GM18858 (cell line): Measurements from ENCODE around the gene KRTAP17-1.
"Not testable (repeated sequence)": the region's sequence is repeated elsewhere in the genome, so short reads cannot be mapped to it uniquely, and the experiment has no call there.

Experiments
- ATAC-seq: cut with Tn5 transposase; IDR thresholded peaks from one replicate; pipeline ENCODE4 v1.9.1; 2021; ENCODE audit not compliant: unreplicated experiment

The KRTAP17-1 gene

GRCh38 chr17:41315204-41315794 is at the start of gene KRTAP17-1:
TSS of gene KRTAP17-1 (minus strand) at chr17:41315710. CDS start at chr17:41315650, 60 bp downstream.
- no peak for ATAC-seq

- ATAC-seq, result no peak
Observed at GRCh38 chr17:41363881-41364280, 48.4 kb upstream of the KRTAP17-1 start.

GRCh38 chr17:41360296-41360995 is 44.9 kb upstream of the KRTAP17-1 start:
- no peak for ATAC-seq

- ATAC-seq, result no peak
Observed at GRCh38 chr17:41354536-41354935, 39.0 kb upstream of the KRTAP17-1 start.

- ATAC-seq, result no peak
Observed at GRCh38 chr17:41352597-41353366, 37.3 kb upstream of the KRTAP17-1 start.

- ATAC-seq, result no peak
Observed at GRCh38 chr17:41351177-41351576, 35.7 kb upstream of the KRTAP17-1 start.

GRCh38 chr17:41350381-41350878 is 34.9 kb upstream of the KRTAP17-1 start, which contains the start of gene KRT33A:
TSS of gene KRT33A (minus strand) at chr17:41350828. CDS start at chr17:41350767, 61 bp downstream.
- not testable (repeated sequence) for ATAC-seq

GRCh38 chr17:41347869-41348760 is 32.6 kb upstream of the KRTAP17-1 start:
- no peak for ATAC-seq

- not testable (repeated sequence) for ATAC-seq
Observed at GRCh38 chr17:41346421-41346820, 30.9 kb upstream of the KRTAP17-1 start.

- no peak for ATAC-seq
Observed at GRCh38 chr17:41345992-41346391, 30.5 kb upstream of the KRTAP17-1 start.

- no peak for ATAC-seq
Observed at GRCh38 chr17:41343029-41343428, 27.5 kb upstream of the KRTAP17-1 start.

- no peak for ATAC-seq
Observed at GRCh38 chr17:41340934-41341861, 25.7 kb upstream of the KRTAP17-1 start.

GRCh38 chr17:41340494-41340893 is 25.0 kb upstream of the KRTAP17-1 start:
- no peak for ATAC-seq

- no peak for ATAC-seq
Observed at GRCh38 chr17:41339571-41340172, 24.2 kb upstream of the KRTAP17-1 start.

- no peak for ATAC-seq
Observed at GRCh38 chr17:41338961-41339485, 23.5 kb upstream of the KRTAP17-1 start.

GRCh38 chr17:41335747-41336146 is 20.2 kb upstream of the KRTAP17-1 start:
- ATAC-seq, result no peak

GRCh38 chr17:41334385-41335305 is 19.1 kb upstream of the KRTAP17-1 start:
- no peak for ATAC-seq

- ATAC-seq, result no peak
Observed at GRCh38 chr17:41333836-41334235, 18.3 kb upstream of the KRTAP17-1 start.
